Measurements from ENCODE around the gene ERMARD.

Gene ERMARD

DNA sequence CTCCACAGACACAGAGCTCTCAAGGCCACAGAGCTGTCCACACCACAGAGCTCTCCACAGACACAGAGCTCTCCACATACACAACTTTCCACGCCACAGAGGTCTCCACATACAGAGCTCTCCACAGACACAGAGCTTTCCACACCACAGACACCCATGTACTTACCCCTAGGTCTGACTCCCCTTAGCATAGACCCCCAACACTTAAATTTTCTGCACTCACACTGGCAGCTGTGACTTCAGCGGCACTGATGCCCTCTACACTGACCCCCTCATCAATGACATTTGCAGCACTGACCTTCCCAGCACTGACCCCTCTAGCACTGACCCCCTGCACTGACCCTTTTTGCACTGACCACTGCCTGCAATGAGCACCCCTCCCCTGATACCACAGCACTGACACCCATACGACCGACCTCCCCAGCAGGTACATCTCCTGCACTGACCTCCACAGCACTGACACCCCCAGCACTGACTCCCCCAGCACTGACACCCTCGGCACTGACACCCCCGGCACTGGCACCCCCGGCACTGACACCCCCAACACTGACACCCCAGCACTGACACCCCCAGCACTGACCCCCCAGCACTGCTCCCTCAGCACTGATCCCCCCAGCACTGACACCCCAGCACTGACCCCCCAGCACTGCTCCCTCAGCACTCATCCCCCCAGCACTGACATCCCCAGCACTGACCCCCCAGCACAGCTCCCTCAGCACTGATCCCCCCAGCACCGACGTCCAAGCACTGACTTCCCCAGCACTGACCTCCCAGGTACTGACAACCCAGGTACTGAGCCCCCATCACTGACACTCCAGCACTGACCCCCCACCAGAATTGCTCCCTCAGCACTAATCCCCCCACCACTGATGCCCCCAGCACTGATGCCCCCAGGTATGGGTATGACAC, 56.5 kb downstream of the ERMARD start:
- H3K18ac ChIP-seq (ENCODE audit: low read length), result peak overlapping the region; percentile 32
- H3K27me3 ChIP-seq (ENCODE audit: control insufficient read depth in 3 of 3, insufficient read depth in 3 of 3, low read depth in 1 of 3, low read length in 3 of 3), result no peaks in the 10 kb centered on the region
- DNase-seq (ENCODE audit: low spot score), result no peak
- peak overlapping the region; percentile 68 for H2BK5ac ChIP-seq (ENCODE audit: low read length)
- H2BK15ac ChIP-seq (ENCODE audit: low read length), result no peak overlapping the region
- H3K4me2 ChIP-seq (ENCODE audit: insufficient read depth, low read length, poor library complexity, severe bottlenecking), result no peak overlapping the region
- H3K79me1 ChIP-seq (ENCODE audit: low read depth, low read length), result no peaks in the 10 kb centered on the region
- WGBS, 2 donors (ENCODE audit: extremely low coverage in 2 of 2, insufficient read length in 2 of 2, insufficient replicate concordance in 1 of 2), result no CpG with 5 or more reads among the region's 9 CpGs
- no peak overlapping the region for H3K14ac ChIP-seq (ENCODE audit: low read length)
- no peak overlapping the region for H3K4ac ChIP-seq (ENCODE audit: low read length)
- H4K8ac ChIP-seq (ENCODE audit: low read depth, low read length), result no peak overlapping the region
- peak overlapping the region; percentile 25 for H3K23ac ChIP-seq (ENCODE audit: low read depth, low read length, poor library complexity)
- H2BK12ac ChIP-seq (ENCODE audit: low read length), result no peak overlapping the region
- H3K9me3 ChIP-seq (replicated peaks in 1 of 2; ENCODE audit: control insufficient read depth in 2 of 2, insufficient read depth in 1 of 2, low read depth in 1 of 2, low read length in 2 of 2), result no peaks in the 10 kb centered on the region
- no peak overlapping the region for H3K4me3 ChIP-seq (ENCODE audit: low read length in 2 of 2)
- H3K4me1 ChIP-seq (ENCODE audit: control insufficient read depth in 2 of 2, insufficient read depth in 1 of 2, low read depth in 1 of 2, low read length in 2 of 2), result peaks cover 0 to 17% of the 10 kb centered on the region in 2 donors
- no peaks in the 10 kb centered on the region for H3K36me3 ChIP-seq (replicated peaks in 1 of 2; ENCODE audit: control insufficient read depth in 2 of 2, insufficient read depth in 2 of 2, low read length in 2 of 2)
- no peak overlapping the region for H3K9ac ChIP-seq (ENCODE audit: low read depth, low read length, poor library complexity)
- H2AK5ac ChIP-seq (ENCODE audit: low read depth, low read length), result peak overlapping the region; percentile 47
- H4K91ac ChIP-seq (ENCODE audit: low read depth, low read length, poor library complexity), result no peak overlapping the region
- no peak overlapping the region for H3K27ac ChIP-seq (replicated peaks; ENCODE audit: low read length)
- no peak overlapping the region for H2BK120ac ChIP-seq (ENCODE audit: low read depth, low read length)
- no peak overlapping the region for H2AFZ ChIP-seq (ENCODE audit: low read length)

DNA sequence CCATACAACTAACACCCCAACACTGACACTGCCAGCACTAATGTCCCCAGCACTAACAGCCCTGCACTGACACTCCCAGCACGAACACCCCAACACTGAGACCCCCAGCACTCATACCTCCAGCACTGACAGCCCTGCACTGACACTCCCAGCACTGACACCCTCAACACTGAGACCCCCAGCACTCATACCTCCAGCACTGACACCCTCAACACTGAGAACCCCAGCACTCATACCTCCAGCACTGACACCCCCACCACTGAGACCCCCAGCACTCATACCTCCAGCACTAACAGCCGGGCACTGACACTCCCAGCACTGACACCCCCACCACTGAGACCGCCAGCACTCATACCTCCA, 57.2 kb downstream of the ERMARD start:
- no peaks in the 10 kb centered on the region for H3K36me3 ChIP-seq (replicated peaks in 1 of 2; ENCODE audit: control insufficient read depth in 2 of 2, insufficient read depth in 2 of 2, low read length in 2 of 2)
- no peaks in the 10 kb centered on the region for H3K9me3 ChIP-seq (replicated peaks in 1 of 2; ENCODE audit: control insufficient read depth in 2 of 2, insufficient read depth in 1 of 2, low read depth in 1 of 2, low read length in 2 of 2)
- peak overlapping the region; percentile 32 for H3K18ac ChIP-seq (ENCODE audit: low read length)
- peak overlapping the region; percentile 47 for H2AK5ac ChIP-seq (ENCODE audit: low read depth, low read length)
- no peak overlapping the region for H4K8ac ChIP-seq (ENCODE audit: low read depth, low read length)
- peak overlapping the region; percentile 25 for H3K23ac ChIP-seq (ENCODE audit: low read depth, low read length, poor library complexity)
- no peak overlapping the region for H2BK12ac ChIP-seq (ENCODE audit: low read length)
- no peak overlapping the region for H3K27ac ChIP-seq (replicated peaks; ENCODE audit: low read length)
- DNase-seq (ENCODE audit: low spot score), result no peak
- H3K27me3 ChIP-seq (ENCODE audit: control insufficient read depth in 3 of 3, insufficient read depth in 3 of 3, low read depth in 1 of 3, low read length in 3 of 3), result no peaks in the 10 kb centered on the region
- H3K4me3 ChIP-seq (ENCODE audit: low read length in 2 of 2), result no peak overlapping the region
- H2AFZ ChIP-seq (ENCODE audit: low read length), result no peak overlapping the region
- peak overlapping the region; percentile 68 for H2BK5ac ChIP-seq (ENCODE audit: low read length)
- no CpG with 5 or more reads among the region's 3 CpGs for WGBS, 2 donors (ENCODE audit: extremely low coverage in 2 of 2, insufficient read length in 2 of 2, insufficient replicate concordance in 1 of 2)
- no peak overlapping the region for H2BK120ac ChIP-seq (ENCODE audit: low read depth, low read length)
- no peak overlapping the region for H3K4me2 ChIP-seq (ENCODE audit: insufficient read depth, low read length, poor library complexity, severe bottlenecking)
- H4K91ac ChIP-seq (ENCODE audit: low read depth, low read length, poor library complexity), result no peak overlapping the region
- H3K4me1 ChIP-seq (ENCODE audit: control insufficient read depth in 2 of 2, insufficient read depth in 1 of 2, low read depth in 1 of 2, low read length in 2 of 2), result peaks cover 0 to 17% of the 10 kb centered on the region in 2 donors
- H3K79me1 ChIP-seq (ENCODE audit: low read depth, low read length), result no peaks in the 10 kb centered on the region
- no peak overlapping the region for H3K14ac ChIP-seq (ENCODE audit: low read length)
- H3K9ac ChIP-seq (ENCODE audit: low read depth, low read length, poor library complexity), result no peak overlapping the region
- H3K4ac ChIP-seq (ENCODE audit: low read length), result no peak overlapping the region
- peak overlapping the region; percentile 92 for H2BK15ac ChIP-seq (ENCODE audit: low read length)

DNA sequence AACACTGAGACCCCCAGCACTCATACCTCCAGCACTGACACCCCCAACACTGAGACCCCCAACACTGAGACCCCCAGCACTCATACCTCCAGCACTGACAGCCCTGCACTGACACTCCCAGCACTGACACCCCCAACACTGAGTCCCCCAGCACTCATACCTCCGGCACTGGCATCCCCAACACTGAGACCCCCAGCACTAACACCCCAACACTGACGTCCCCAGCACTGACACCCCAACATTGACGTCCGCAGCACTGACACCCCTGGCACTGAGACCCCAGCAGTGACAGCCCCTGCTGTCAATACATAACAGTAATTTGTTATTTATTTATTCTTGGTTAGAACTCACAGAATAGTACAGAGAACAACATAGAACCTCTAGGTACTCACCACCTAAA, 58.0 kb downstream of the ERMARD start:
- H2BK12ac ChIP-seq (ENCODE audit: low read length), result no peak overlapping the region
- no peak overlapping the region for H3K4me3 ChIP-seq (ENCODE audit: low read length in 2 of 2)
- no peak overlapping the region for H3K14ac ChIP-seq (ENCODE audit: low read length)
- H3K36me3 ChIP-seq (replicated peaks in 1 of 2; ENCODE audit: control insufficient read depth in 2 of 2, insufficient read depth in 2 of 2, low read length in 2 of 2), result no peaks in the 10 kb centered on the region
- H2AFZ ChIP-seq (ENCODE audit: low read length), result no peak overlapping the region
- H4K91ac ChIP-seq (ENCODE audit: low read depth, low read length, poor library complexity), result no peak overlapping the region
- H3K27me3 ChIP-seq (ENCODE audit: control insufficient read depth in 3 of 3, insufficient read depth in 3 of 3, low read depth in 1 of 3, low read length in 3 of 3), result no peaks in the 10 kb centered on the region
- no peak for DNase-seq (ENCODE audit: low spot score)
- H3K27ac ChIP-seq (replicated peaks; ENCODE audit: low read length), result no peak overlapping the region
- H3K79me1 ChIP-seq (ENCODE audit: low read depth, low read length), result no peaks in the 10 kb centered on the region
- H2AK5ac ChIP-seq (ENCODE audit: low read depth, low read length), result peak overlapping the region; percentile 48
- H2BK5ac ChIP-seq (ENCODE audit: low read length), result peak overlapping the region; percentile 60
- H3K18ac ChIP-seq (ENCODE audit: low read length), result peak overlapping the region; percentile 35
- H3K4ac ChIP-seq (ENCODE audit: low read length), result no peak overlapping the region
- H3K4me1 ChIP-seq (ENCODE audit: control insufficient read depth in 2 of 2, insufficient read depth in 1 of 2, low read depth in 1 of 2, low read length in 2 of 2), result peaks cover 0 to 17% of the 10 kb centered on the region in 2 donors
- H3K23ac ChIP-seq (ENCODE audit: low read depth, low read length, poor library complexity), result no peak overlapping the region
- H3K9me3 ChIP-seq (replicated peaks in 1 of 2; ENCODE audit: control insufficient read depth in 2 of 2, insufficient read depth in 1 of 2, low read depth in 1 of 2, low read length in 2 of 2), result no peaks in the 10 kb centered on the region
- no peak overlapping the region for H3K4me2 ChIP-seq (ENCODE audit: insufficient read depth, low read length, poor library complexity, severe bottlenecking)
- H3K9ac ChIP-seq (ENCODE audit: low read depth, low read length, poor library complexity), result no peak overlapping the region
- peak overlapping the region; percentile 92 for H2BK15ac ChIP-seq (ENCODE audit: low read length)
- WGBS, 2 donors (ENCODE audit: extremely low coverage in 2 of 2, insufficient read length in 2 of 2, insufficient replicate concordance in 1 of 2), result no CpG with 5 or more reads among the region's 4 CpGs
- no peak overlapping the region for H2BK120ac ChIP-seq (ENCODE audit: low read depth, low read length)
- H4K8ac ChIP-seq (ENCODE audit: low read depth, low read length), result no peak overlapping the region

DNA sequence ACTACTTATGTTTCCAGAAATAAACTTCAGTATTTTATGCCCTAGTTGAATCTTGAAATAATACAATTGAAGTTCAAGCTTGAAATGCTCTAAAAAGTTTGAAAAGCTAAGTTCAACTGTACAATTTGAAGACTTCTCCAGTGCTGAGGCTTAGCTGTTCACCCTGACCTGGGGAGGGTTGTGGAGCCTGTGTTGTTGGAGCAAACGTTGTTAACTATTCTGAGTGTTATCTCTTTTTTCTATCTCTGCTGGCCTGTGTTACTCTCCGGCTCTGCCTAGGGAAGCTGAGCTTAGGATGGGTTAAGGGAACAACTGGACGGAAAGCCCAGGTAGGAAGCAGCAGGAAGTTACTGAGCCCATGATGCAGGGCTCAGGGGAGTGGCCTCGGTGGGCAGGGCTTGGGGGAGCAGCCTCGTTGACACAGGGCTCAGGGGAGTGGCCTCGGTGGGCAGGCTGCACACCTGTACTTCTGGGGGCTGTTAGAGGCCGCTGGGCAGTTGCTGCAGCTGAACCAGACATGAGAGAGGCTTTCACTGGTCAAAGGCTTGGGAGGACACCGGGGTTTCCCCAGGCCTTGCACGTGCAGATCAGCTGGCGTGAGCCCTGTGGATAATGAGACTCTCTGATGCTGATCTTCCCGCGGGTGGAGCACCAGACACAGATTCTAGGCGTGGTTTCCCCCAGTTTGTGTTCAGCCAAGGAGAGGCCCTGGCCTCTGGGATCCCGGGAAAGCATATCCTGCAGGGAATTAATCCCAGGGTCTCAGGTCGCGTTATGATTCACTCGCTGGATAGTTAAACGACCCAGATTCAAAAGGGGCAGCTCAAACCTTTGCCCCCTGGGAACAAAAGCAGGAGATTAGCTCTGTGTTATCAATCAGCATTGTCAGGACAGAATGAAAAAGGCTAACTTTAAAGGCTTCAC, 58.9 kb downstream of the ERMARD start:
- Histone ChIP-seq H3K27me3 (ENCODE audit: control insufficient read depth in 3 of 3, insufficient read depth in 3 of 3, low read depth in 1 of 3, low read length in 3 of 3) (no peaks in the 10 kb centered on the region), H3K14ac (ENCODE audit: low read length) (no peak overlapping the region), H2AFZ (ENCODE audit: low read length) (peak overlapping the region; percentile 35), H2BK5ac (ENCODE audit: low read length) (no peak overlapping the region), H4K91ac (ENCODE audit: low read depth, low read length, poor library complexity) (no peak overlapping the region), H2BK15ac (ENCODE audit: low read length) (no peak overlapping the region), H3K9ac (ENCODE audit: low read depth, low read length, poor library complexity) (no peak overlapping the region), H2AK5ac (ENCODE audit: low read depth, low read length) (no peak overlapping the region), H3K36me3 (replicated peaks in 1 of 2; ENCODE audit: control insufficient read depth in 2 of 2, insufficient read depth in 2 of 2, low read length in 2 of 2) (no peaks in the 10 kb centered on the region), H3K27ac (replicated peaks; ENCODE audit: low read length) (peak overlapping the region; percentile 69), H3K4me2 (ENCODE audit: insufficient read depth, low read length, poor library complexity, severe bottlenecking) (peak overlapping the region; percentile 13), H4K8ac (ENCODE audit: low read depth, low read length) (no peak overlapping the region), H3K4ac (ENCODE audit: low read length) (no peak overlapping the region), H3K4me1 (ENCODE audit: control insufficient read depth in 2 of 2, insufficient read depth in 1 of 2, low read depth in 1 of 2, low read length in 2 of 2) (peaks cover 0 to 17% of the 10 kb centered on the region in 2 donors), H3K4me3 (ENCODE audit: low read length in 2 of 2) (no peak overlapping the region), H3K23ac (ENCODE audit: low read depth, low read length, poor library complexity) (peak overlapping the region; percentile 77), H2BK12ac (ENCODE audit: low read length) (no peak overlapping the region), H3K18ac (ENCODE audit: low read length) (peak overlapping the region; percentile 82), H3K79me1 (ENCODE audit: low read depth, low read length) (no peaks in the 10 kb centered on the region), H3K9me3 (replicated peaks in 1 of 2; ENCODE audit: control insufficient read depth in 2 of 2, insufficient read depth in 1 of 2, low read depth in 1 of 2, low read length in 2 of 2) (no peaks in the 10 kb centered on the region), H2BK120ac (ENCODE audit: low read depth, low read length) (no peak overlapping the region)
- DNase-seq (ENCODE audit: low spot score), result peak; percentile 67
- WGBS, 2 donors (ENCODE audit: extremely low coverage in 2 of 2, insufficient read length in 2 of 2, insufficient replicate concordance in 1 of 2), result no CpG with 5 or more reads among the region's 18 CpGs
